Activated CD4-positive, alpha-beta T cell treated with anti-CD3 and anti-CD28 coated beads, Interleukin-2, Interleukin-6, amounts not matched to agents 100 ng/mL and 50 ng/mL, durations not matched to agents 16 hours and 8 hours (primary cell): ENCODE results near the gene BTBD8.
A peak's percentile ranks its signal among the peaks of the same experiment; 100 is the strongest.
"Not testable (repeated sequence)": the region's sequence is repeated elsewhere in the genome, so short reads cannot be mapped to it uniquely, and the experiment has no call there.

ENCODE experiments used
- DNase-seq: peaks from one replicate; pipeline ENCODE4 v3.0.0-alpha.2; 2020

BTBD8 gene

GRCh38 chr1:92080128-92080985 lies at the start of gene BTBD8:
Gene BTBD8 (plus strand): TSS chr1:92080345. CDS start chr1:92080572, 227 bp downstream.
- DNase-seq, result peak; percentile 83

GRCh38 chr1:92030656-92031107 lies 49.5 kb upstream of the BTBD8 start:
- peak; percentile 25 for DNase-seq

GRCh38 chr1:92031281-92032110 lies 48.6 kb upstream of the BTBD8 start:
- no peak for DNase-seq

- DNase-seq, result no peak
These were observed 42.7 kb upstream of the BTBD8 start for GRCh38 chr1:92037400-92037799.

GRCh38 chr1:92038695-92039346 lies 41.3 kb upstream of the BTBD8 start:
- DNase-seq, result no peak

- DNase-seq, result no peak
These were observed 39.2 kb upstream of the BTBD8 start for GRCh38 chr1:92040971-92041370.

- no peak for DNase-seq
These were observed 36.5 kb upstream of the BTBD8 start for GRCh38 chr1:92043621-92044020.

GRCh38 chr1:92045766-92046495 lies 34.2 kb upstream of the BTBD8 start:
- DNase-seq, result no peak

- DNase-seq, result no peak
These were observed 28.2 kb upstream of the BTBD8 start for GRCh38 chr1:92051948-92052347.

GRCh38 chr1:92065042-92065441 lies 15.1 kb upstream of the BTBD8 start:
- DNase-seq, result no peak

- no peak for DNase-seq
These were observed 13.8 kb upstream of the BTBD8 start for GRCh38 chr1:92066321-92066720.

GRCh38 chr1:92070892-92071291 lies 9.3 kb upstream of the BTBD8 start:
- no peak for DNase-seq

GRCh38 chr1:92074446-92074845 lies 5.7 kb upstream of the BTBD8 start:
- not testable (repeated sequence) for DNase-seq

GRCh38 chr1:92075311-92075710 lies 4.8 kb upstream of the BTBD8 start, which contains the start of gene SETSIP:
Gene SETSIP (minus strand): TSS chr1:92075411. CDS start chr1:92075411, 0 bp downstream.
- DNase-seq, result no peak

- DNase-seq, result no peak
These were observed 3.8 kb upstream of the BTBD8 start for GRCh38 chr1:92076363-92076762.

- DNase-seq, result not testable (repeated sequence)
These were observed 2.1 kb upstream of the BTBD8 start for GRCh38 chr1:92078077-92078476.

GRCh38 chr1:92079441-92079840 lies 704 bp upstream of the BTBD8 start:
- DNase-seq, result no peak

GRCh38 chr1:92081031-92081430 lies 886 bp downstream of the BTBD8 start:
- DNase-seq, result no peak

- no peak for DNase-seq
These were observed 4.5 kb downstream of the BTBD8 start for GRCh38 chr1:92084651-92085050.

- DNase-seq, result no peak
These were observed 5.6 kb downstream of the BTBD8 start for GRCh38 chr1:92085727-92086126.

- DNase-seq, result no peak
These were observed 7.4 kb downstream of the BTBD8 start for GRCh38 chr1:92087542-92087941.

- no peak for DNase-seq
These were observed 11.5 kb downstream of the BTBD8 start for GRCh38 chr1:92091625-92092024.
